Gastrocnemius medialis (tissue), 4 donors: Measurements from ENCODE around the gene FAM118B.
A peak's percentile ranks its signal among the peaks of the same experiment; 100 is the strongest.

ENCODE experiments used
- POLR2A ChIP-seq, 2 donors: fragments of 450-650 bp; IDR thresholded peaks; one replicate each; pipeline ENCODE4 v1.6.1; 2017; ENCODE audit warnings: antibody characterized with exemption in 2 of 2, mild to moderate bottlenecking in 2 of 2, moderate library complexity in 2 of 2
- TF ChIP-seq, protein P1 (sequence below), 5 experiments: fragments of 450-650 bp in 3 of 5; fragments of 200-600 bp in 2 of 5; sonication (generic) in 2 of 5; IDR thresholded peaks in 4 of 5; conservative IDR thresholded peaks in 1 of 5; 1 replicate in 4 of 5; 2 replicates in 1 of 5; pipeline ENCODE4 v1.5.1; 2016 to 2019; ENCODE audit warnings: antibody characterized with exemption in 5 of 5, mild to moderate bottlenecking in 3 of 5, moderate library complexity in 3 of 5

DNA sequence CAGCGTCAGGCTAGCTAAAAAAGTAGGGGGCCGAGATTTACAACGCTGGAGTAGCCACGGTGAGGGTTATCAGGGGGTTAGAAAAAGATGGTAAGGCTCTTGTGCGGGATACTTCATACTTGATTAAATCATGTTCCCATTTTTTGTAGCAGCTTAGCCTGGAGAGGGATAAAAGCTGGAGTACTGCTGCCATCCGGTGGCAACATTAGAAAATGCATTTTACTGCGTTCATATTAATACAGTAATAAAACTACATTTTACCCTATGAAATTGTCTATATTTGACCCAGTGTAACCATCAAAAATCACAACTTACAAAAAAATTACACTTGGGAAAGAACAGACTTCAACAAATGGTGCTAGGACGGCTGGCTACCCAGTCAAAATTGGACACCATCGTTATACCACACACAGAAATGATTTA lies 17.4 kb upstream of the FAM118B start:
- no peak for TF ChIP-seq POLR2A (IDR thresholded peaks at IDR 0.05)
- TF ChIP-seq, protein P1, sequence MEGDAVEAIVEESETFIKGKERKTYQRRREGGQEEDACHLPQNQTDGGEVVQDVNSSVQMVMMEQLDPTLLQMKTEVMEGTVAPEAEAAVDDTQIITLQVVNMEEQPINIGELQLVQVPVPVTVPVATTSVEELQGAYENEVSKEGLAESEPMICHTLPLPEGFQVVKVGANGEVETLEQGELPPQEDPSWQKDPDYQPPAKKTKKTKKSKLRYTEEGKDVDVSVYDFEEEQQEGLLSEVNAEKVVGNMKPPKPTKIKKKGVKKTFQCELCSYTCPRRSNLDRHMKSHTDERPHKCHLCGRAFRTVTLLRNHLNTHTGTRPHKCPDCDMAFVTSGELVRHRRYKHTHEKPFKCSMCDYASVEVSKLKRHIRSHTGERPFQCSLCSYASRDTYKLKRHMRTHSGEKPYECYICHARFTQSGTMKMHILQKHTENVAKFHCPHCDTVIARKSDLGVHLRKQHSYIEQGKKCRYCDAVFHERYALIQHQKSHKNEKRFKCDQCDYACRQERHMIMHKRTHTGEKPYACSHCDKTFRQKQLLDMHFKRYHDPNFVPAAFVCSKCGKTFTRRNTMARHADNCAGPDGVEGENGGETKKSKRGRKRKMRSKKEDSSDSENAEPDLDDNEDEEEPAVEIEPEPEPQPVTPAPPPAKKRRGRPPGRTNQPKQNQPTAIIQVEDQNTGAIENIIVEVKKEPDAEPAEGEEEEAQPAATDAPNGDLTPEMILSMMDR (IDR thresholded peaks at IDR 0.05 in 4 of 5, conservative IDR thresholded peaks at IDR 0.05 in 1 of 5), result peak; percentile 62 to 73 (median 71)
